NCI-H1930 (cell line): ENCODE data around the gene CMTM7.
"Not testable (repeated sequence)": the region's sequence is repeated elsewhere in the genome, so short reads cannot be mapped to it uniquely, and the experiment has no call there.

ENCODE experiments used
- DNase-seq, 2 experiments: peaks; one replicate each; lab custom pipeline; 2025; lab: John Stamatoyannopoulos, UW

Gene CMTM7

GRCh38 chr3:32436816-32437189 lies 45.1 kb downstream of the CMTM7 start:
- DNase-seq = no peak

DNA sequence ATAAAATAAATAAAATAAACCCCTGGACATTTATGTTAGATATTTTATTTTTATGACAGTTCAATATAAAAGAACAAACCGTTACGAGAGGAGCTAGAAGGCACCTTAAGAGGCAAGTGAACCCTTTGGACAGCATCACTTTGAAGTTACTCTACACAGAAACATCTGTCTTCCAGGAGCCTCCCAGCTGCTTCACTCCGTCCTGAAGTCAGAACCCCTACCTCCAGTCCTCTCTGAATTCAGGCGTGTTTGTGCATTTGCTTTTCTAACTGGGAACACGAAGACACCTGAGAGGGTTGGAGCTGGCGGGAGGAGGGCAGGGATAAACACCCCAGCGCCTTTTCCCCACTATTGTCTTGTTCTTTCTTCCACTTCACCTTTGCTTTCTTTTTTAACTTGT lies 46.2 kb downstream of the CMTM7 start:
- DNase-seq = no peak

- no peak for DNase-seq
These were observed 47.1 kb downstream of the CMTM7 start for GRCh38 chr3:32438596-32439344.

- not testable (repeated sequence) for DNase-seq
These were observed 47.8 kb downstream of the CMTM7 start for GRCh38 chr3:32439421-32439820.

- no peak for DNase-seq
These were observed 49.1 kb downstream of the CMTM7 start for GRCh38 chr3:32440611-32441350.

DNA sequence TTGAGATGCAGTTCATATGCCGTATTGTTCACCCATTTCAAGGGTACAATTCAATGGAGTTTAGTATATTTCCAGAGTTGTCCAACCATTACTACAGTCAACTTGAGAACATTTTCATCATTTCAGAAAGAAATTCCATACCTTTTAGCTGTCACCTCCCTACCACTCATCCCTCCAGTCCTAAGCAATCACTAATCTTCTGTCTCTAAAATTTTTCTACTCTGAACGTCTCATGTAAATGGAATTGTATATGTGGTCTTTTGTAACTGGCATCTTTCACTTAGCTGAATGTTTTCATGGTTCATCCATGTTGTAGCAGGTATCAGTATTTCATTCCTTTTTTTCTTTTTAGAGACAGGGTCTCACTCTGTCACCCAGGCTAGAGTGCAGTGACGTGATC lies 51.1 kb downstream of the CMTM7 start:
- no peak for DNase-seq

DNA sequence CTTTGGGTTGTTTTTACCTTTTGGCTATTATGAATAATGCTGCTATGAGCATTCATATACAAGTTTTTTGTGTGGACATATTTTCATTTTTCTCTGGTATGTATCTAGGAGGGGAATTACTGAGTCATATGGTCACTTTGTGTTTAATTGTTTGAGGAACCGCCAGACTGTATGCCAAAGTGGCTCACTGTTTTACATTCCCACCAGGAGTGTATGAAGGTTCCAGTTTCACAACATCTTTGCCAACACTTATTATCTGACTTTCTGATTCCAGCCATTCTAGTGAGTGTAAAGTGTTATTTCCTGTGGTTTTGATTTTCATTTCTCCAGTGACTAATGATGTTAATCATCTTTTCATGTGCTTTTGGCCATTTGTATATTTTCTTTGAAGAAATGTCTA lies 51.8 kb downstream of the CMTM7 start:
- no peak for DNase-seq

DNA sequence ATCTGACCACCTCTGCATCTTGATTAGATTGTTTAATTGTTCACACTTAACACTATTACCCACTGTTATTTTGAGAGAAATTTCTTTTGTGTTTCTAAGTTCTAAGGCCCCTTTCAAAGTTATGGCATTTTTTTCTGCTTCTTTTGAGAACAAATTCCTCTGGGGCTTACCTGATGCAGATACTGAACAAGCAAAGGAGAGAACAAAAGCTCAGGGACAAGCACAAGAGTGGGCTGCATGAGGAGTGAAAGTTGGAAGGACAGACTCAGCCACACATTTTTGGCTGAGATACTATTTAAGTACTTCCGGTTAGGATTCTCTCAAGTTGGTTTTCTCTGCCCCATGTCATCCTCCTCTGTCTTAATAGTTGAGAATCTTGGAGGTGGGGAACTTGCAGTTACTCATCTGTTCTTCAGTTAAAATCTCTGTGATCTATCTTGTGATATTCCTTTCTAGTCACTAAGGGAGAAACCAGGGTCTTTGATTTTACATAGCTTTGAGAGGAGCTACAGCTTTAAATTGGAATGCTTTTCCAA lies 56.3 kb downstream of the CMTM7 start:
- no peak for DNase-seq

- no peak for DNase-seq
These were observed 57.2 kb downstream of the CMTM7 start for GRCh38 chr3:32448686-32449474.

GRCh38 chr3:32449691-32450090 lies 58.0 kb downstream of the CMTM7 start:
- no peak for DNase-seq

DNA sequence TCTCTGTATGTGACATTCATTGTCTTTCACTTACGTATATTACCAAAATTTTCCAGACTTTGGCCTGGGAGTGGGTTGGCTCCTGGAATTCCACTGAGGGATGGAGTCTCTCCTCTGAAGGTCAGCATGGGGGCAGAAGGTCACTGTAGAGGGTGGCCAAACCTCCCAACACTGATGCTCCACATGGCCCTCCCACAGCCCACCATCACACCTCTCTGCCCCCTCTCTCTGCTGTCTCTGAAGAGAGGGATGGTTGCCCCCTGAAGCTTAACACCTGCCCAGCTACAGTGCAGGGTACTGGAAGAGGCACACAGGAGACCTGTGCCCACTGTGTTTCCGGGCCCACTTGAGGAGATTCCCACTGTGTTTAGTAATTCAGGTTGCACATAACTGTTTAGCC lies 58.8 kb downstream of the CMTM7 start:
- no peak for DNase-seq

- DNase-seq = no peak
These were observed 59.5 kb downstream of the CMTM7 start for GRCh38 chr3:32450992-32451659.

GRCh38 chr3:32452009-32452408 lies 60.4 kb downstream of the CMTM7 start:
- no peak for DNase-seq

DNA sequence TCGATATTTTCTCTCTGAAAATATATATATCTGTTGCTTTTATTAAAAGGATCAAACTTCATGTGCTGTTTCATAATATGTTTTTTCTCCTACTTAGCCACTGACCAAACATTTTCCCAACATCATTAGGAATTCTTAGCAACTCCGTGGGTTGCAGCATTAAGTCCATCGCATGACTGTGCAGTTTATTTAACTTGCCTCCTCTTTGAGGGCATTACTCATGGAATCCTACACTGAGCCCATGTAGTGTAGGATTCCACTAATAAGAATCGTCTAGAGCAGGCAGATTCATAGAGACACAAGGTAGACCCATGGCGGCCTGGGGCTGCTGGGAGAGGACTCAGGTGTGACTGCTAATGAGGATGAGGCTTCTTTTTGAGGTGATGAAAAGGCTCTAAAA lies 61.7 kb downstream of the CMTM7 start:
- DNase-seq = no peak

DNA sequence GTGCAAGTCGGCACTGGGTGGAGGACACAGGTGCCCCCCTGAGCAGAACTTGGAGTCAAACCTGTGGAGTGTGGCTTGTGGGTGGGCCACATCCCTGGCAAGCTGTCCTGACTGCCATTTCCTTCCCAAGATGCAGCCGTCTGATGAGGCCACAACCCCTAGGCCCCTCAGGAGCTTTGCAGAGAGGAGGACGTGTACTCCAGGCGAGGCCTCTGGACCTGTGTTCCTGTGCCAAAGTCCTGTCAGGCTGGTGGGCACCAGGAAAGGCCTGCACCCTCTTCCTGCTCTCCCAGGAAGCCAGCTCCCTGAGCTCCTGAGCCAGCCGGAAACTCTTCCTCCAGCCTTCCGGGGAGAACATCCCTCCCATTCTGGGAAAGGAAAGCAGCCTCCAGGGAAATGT lies 62.5 kb downstream of the CMTM7 start:
- DNase-seq = no peak

GRCh38 chr3:32454731-32455608 lies 63.3 kb downstream of the CMTM7 start:
- DNase-seq = no peak

GRCh38 chr3:32455609-32456428 lies 64.2 kb downstream of the CMTM7 start:
- DNase-seq = no peak

DNA sequence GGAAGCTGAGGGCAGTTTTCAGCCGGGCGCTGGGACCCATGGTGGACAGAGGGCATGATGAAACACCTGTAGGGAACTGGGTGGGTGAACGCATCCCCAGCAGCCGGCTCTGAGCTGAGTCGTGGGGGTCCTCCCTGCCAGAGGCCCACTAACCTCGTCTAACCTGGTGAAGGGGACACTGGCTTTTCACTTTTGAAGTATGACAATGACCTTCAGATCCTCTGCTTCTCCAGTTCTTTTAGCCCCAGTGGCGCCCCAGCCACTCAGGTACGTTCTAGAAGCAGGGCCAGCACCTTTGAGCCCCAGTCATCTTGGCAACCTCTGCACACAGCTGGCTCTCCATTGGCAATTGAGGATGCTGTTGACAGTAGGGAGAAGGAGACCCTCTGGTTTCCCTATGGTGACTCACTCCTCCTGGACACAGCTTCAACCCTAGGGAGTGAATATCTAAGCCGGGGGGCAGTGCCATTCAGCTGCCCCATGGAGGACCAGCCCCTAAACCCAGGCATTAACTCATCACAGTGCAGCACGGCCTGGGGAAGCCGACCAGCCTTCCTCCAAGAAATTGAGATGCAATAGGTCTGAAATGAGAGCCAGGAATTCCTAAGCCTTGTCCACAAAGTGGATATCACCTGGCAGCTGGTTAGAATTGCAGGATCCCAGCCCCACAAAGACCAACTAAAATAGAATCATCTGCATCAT lies 64.9 kb downstream of the CMTM7 start:
- no peak for DNase-seq

DNA sequence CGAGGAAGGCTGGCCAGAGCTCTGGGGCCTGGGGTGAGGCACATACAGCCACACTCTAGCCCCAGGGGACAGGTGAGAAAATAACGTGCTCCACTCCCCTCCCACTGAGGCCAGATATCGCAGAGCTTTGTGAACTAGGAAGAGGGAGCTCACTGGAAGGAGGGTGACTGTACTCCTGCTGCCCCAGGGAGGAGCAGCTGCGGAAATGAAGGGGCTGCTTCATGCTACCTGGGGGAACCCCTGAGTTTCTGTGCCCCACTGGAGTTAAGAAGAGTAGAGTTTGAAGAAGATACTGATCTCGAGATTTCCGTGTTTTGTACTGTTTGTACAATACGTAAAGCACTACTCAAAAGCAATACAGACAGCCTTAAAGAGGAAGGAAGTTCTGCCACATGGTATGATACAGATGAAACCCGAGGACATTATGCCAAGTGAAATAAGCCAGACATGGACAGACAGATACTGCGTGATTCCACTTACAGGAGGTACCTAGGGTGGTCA lies 66.4 kb downstream of the CMTM7 start:
- DNase-seq = no peak
